ENCODE data around the gene BZW2. TPM values are rescaled to one million over a fixed set of nuclear protein-coding genes. Genes with fewer than 3 reads are reported as not detected.

Gene BZW2
- total RNA-seq: 93.6 and 144 TPM in 2 replicates

GRCh38 chr7:16645593-16646471 is at the start of gene BZW2, which contains the start of gene ANKMY2:
TSS of gene BZW2 (plus strand) at chr7:16646181. CDS start at chr7:16665444, 19,263 bp downstream.
TSS of gene ANKMY2 (minus strand) at chr7:16645754. CDS start at chr7:16645573, 181 bp downstream.
- DNase-seq (ENCODE audit: low read depth): peak; percentile 89

GRCh38 chr7:16598015-16598414 is 48.0 kb upstream of the BZW2 start:
- DNase-seq (ENCODE audit: low read depth): no peak

GRCh38 chr7:16599860-16600259 is 46.1 kb upstream of the BZW2 start:
- DNase-seq (ENCODE audit: low read depth): no peak

DNA sequence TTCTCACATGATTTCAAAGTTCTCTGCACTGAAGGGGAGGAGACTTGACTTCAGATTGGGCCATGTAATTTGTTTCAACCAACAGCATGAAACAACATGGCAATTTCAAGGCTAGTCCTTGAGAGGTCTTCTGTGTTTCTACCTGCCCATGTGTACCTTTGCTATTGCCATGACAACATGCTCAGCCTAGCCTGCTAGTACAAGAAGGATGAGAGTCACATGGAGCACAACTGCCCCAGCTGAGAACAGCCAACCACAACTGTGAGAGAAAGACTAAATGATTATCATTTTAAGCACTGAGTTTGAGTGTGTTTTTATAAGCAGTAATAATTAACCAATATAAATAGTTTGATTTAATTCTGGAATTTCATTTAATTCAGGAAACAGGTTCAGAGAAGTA is 42.3 kb upstream of the BZW2 start:
- DNase-seq (ENCODE audit: low read depth): peak; percentile 85

- no peak for DNase-seq (ENCODE audit: low read depth)
These were observed 41.9 kb upstream of the BZW2 start for GRCh38 chr7:16604054-16604453.

- DNase-seq (ENCODE audit: low read depth): no peak
These were observed 39.3 kb upstream of the BZW2 start for GRCh38 chr7:16606704-16607103.

DNA sequence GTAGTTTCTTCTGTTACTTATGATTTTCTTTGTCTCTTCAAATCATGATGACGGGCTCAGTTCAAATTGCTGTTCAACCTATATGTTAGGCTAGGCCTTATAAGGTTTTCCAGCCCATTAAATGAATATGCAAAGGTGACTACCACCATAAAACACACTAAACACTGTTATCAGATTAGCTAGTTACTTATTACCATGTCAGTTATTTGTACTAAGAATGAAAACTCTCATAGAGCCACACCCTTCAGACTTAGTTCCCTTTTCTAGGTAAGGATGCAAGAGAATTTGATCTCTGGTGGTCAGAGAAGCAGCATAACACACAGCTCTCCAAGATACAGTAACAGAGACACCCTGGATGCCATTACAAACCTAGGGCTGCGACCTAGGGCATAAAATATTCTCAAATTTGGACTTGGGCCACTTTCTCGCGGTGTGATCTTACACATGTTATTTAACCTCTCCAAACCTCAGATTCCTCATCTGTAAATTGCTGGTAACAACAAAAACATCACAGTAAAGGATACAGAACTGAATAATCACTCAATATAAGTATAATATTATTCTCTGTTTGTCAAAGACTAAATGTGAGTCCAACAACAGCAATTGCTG is 36.0 kb upstream of the BZW2 start:
- DNase-seq (ENCODE audit: low read depth): peak; percentile 72

DNA sequence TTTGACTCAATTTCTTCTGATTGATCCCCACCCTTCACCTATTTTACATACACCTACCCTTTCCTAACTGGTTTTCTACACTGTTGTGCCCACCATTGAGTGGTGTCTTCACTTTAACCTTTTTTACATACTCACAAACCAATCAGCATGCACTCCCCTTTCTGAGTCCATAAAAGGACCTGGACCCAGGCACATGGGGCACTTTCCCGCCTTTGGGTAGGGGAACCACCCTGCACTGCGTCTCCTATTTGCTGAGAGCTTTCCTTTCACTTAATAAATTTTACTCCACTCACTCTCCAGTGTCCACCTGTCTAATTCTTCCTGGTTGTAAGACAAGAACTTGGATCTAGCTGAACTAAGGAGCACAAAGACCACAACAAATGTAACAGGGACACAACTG is 34.3 kb upstream of the BZW2 start:
- DNase-seq (ENCODE audit: low read depth): no peak

GRCh38 chr7:16615228-16615627 is 30.8 kb upstream of the BZW2 start:
- DNase-seq (ENCODE audit: low read depth): no peak

GRCh38 chr7:16616122-16616521 is 29.9 kb upstream of the BZW2 start:
- no peak for DNase-seq (ENCODE audit: low read depth)

- no peak for DNase-seq (ENCODE audit: low read depth)
These were observed 29.4 kb upstream of the BZW2 start for GRCh38 chr7:16616542-16616941.

GRCh38 chr7:16619979-16620408 is 26.0 kb upstream of the BZW2 start:
- DNase-seq (ENCODE audit: low read depth): no peak

GRCh38 chr7:16626388-16626787 is 19.6 kb upstream of the BZW2 start:
- no peak for DNase-seq (ENCODE audit: low read depth)

GRCh38 chr7:16627236-16627635 is 18.7 kb upstream of the BZW2 start:
- DNase-seq (ENCODE audit: low read depth): peak; percentile 43

- no peak for DNase-seq (ENCODE audit: low read depth)
These were observed 15.3 kb upstream of the BZW2 start for GRCh38 chr7:16630654-16631053.

DNA sequence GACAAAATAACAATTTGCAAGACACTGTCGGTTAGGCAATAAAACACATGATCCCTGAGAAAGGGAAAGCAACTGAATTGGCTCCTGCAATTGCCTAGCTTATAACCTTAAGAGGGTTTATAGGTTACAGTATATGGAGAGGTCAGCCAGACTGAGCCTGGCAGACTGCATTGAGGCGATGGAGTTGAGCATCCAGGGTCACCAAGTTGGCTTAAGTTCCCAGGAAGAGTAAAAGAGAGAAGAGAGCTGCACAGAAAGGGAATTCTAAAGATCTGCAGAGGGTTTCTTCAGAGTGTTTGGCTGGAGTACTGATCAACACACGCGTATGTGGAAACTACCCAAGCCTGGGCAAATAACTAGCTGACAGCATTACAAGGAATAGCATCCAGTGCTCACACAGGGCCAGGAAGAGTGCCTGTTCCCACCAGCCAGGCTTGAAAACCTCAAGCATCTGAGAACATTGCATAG is 11.7 kb upstream of the BZW2 start:
- DNase-seq (ENCODE audit: low read depth): peak; percentile 14

- DNase-seq (ENCODE audit: low read depth): no peak
These were observed 9.4 kb upstream of the BZW2 start for GRCh38 chr7:16636555-16637101.

GRCh38 chr7:16637379-16637778 is 8.6 kb upstream of the BZW2 start:
- DNase-seq (ENCODE audit: low read depth): no peak

DNA sequence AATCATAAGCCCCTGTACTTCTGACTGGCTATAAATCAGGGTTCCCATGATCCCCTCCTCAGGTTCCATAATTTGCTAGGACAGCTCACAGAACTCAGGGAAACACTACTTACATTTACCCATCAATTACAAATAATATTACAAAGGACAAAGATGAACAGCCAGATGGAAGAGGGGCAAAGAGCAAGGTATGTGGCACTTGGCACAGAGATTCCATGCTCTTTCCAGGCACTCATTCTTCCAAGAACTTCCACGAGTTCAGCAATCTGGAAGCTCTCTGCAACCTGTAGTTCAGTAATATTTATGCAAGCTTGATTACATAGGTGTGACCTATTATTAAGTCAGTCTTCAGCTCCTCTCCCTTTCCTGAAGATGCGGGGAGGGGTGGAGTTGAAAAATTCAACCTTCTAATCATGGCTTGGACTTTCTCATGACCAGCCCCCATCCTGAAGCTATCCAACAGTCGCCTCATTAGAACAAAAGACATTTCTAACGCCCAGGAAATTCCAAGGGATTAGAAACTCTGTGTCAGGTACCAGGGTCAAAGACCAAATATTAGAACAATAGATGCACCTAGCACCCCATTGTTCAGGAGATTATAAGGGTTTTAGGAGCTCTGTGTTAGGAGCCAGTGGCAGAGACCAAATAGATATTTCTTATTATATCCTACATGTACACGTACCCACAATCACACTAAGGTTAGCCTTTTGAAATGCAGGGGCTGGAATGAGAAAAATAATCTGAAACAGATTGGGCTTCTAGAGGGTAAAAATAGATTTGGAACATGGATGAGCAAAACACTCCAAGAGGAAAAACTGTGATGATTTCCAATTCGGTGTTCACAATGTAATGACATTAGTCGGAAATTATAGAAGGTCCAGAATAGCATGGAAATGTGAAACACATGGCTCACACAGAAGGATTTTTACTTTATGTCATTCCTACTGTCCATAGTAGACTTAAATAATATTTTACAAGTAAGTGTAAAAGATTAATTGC is 7.4 kb upstream of the BZW2 start:
- DNase-seq (ENCODE audit: low read depth): no peak

DNA sequence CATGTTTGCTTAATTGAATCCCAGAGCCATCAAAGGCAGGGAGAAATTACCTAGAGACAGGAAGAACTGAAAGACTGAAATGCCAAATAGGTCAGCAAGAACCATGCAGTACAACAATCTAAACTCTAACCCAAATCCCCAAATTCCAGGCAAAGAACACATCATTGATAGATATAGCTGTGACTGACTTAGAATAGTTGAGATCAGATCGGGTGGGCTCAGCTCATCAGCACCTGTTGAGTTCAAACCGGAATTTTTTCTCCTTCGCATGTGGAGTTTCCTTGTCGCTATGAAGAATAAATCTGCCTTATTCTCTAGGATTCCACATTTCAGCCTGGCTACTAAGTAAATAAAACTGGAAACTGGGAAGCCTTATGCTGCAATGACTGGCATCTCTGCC is 1.8 kb upstream of the BZW2 start:
- no peak for DNase-seq (ENCODE audit: low read depth)
